Dermis lymphatic vessel endothelial cell (primary cell): ENCODE results near the gene TRIOBP. TPM values are rescaled to one million over a fixed set of nuclear protein-coding genes. Genes with fewer than 3 reads are reported as not detected.

ENCODE experiments used
- total RNA-seq: library from RNA; depleted of rRNA; stranded (reverse); fragments of >200 nt; gene quantifications from 2 replicates; pipeline ENCODE4 v1.2.1, GENCODE V29; 2014

The TRIOBP gene
- 116 and 141 TPM in 2 replicates for total RNA-seq

GRCh38 chr22:37696657-37697537 lies at the start of gene TRIOBP:
Gene TRIOBP (plus strand): TSS chr22:37697048. CDS start chr22:37701366, 4,318 bp downstream.

GRCh38 chr22:37658133-37659065 lies 38.4 kb upstream of the TRIOBP start, which contains the start of gene PDXP:
Gene PDXP (plus strand): TSS chr22:37658723. CDS start chr22:37658783, 60 bp downstream.

GRCh38 chr22:37674951-37675929 lies 21.6 kb upstream of the TRIOBP start, which contains the start of gene LGALS1:
Gene LGALS1 (plus strand): TSS chr22:37675636. CDS start chr22:37675703, 67 bp downstream.

GRCh38 chr22:37686002-37686982 lies 10.6 kb upstream of the TRIOBP start, which contains the start of gene NOL12:
Gene NOL12 (plus strand): TSS chr22:37686343. CDS start chr22:37686393, 50 bp downstream.

GRCh38 chr22:37807410-37808293 lies 110.8 kb downstream of the TRIOBP start, which contains the start of gene GCAT:
Gene GCAT (plus strand): TSS chr22:37807934. CDS start chr22:37807968, 34 bp downstream.

GRCh38 chr22:37823134-37823985 lies 126.5 kb downstream of the TRIOBP start, which contains the start of gene GALR3:
Gene GALR3 (plus strand): TSS chr22:37823382. CDS start chr22:37823407, 25 bp downstream.

Other genes with a start within 250 kb of the TRIOBP start
- gene MFNG, start 210.7 kb upstream of the TRIOBP start, total RNA-seq = 105 and 133 TPM in 2 replicates
- gene CARD10, start 177.6 kb upstream of the TRIOBP start, total RNA-seq = 50.7 and 70.0 TPM in 2 replicates
- gene CDC42EP1, start 136.6 kb upstream of the TRIOBP start, total RNA-seq = 6.9 and 8.2 TPM in 2 replicates
- gene LGALS2, start 117.0 kb upstream of the TRIOBP start, total RNA-seq = not detected in 2 replicates
- gene GGA1, start 88.2 kb upstream of the TRIOBP start, total RNA-seq = 66.3 and 126 TPM in 2 replicates
- gene SH3BP1, start 57.4 kb upstream of the TRIOBP start, total RNA-seq = 0.54 and 1.4 TPM in 2 replicates
- 4.7 and 6.1 TPM in 2 replicates for gene PDXP, start 38.3 kb upstream of the TRIOBP start, total RNA-seq
- 2,994 and 4,027 TPM in 2 replicates for gene LGALS1, start 21.4 kb upstream of the TRIOBP start, total RNA-seq
- gene NOL12, start 10.7 kb upstream of the TRIOBP start, total RNA-seq = 19.1 and 19.4 TPM in 2 replicates
- gene GCAT, start 110.9 kb downstream of the TRIOBP start, total RNA-seq = 11.9 and 13.5 TPM in 2 replicates
- gene GALR3, start 126.3 kb downstream of the TRIOBP start, total RNA-seq = 0.11 TPM in 1 of 2 replicates, not detected in the other
- 16.5 and 16.7 TPM in 2 replicates for gene ANKRD54, start 147.3 kb downstream of the TRIOBP start, total RNA-seq
- gene EIF3L, start 152.4 kb downstream of the TRIOBP start, total RNA-seq = 400 and 450 TPM in 2 replicates
- gene MICALL1, start 209.2 kb downstream of the TRIOBP start, total RNA-seq = 26.3 and 29.0 TPM in 2 replicates